Activated T-helper 1 cell treated with anti-CD3 and anti-CD28 coated beads, Interleukin-12 subunit alpha, Interleukin-12 subunit beta, Interleukin-2, Interleukin-4 antibody, amounts not matched to agents 30 ng/mL and 10 ng/mL and 1 ng/mL, durations not matched to agents 14 hours and 24 hours and 36 hours (primary cell): ENCODE data around the gene CHCHD4. TPM values are rescaled to one million over a fixed set of nuclear protein-coding genes. Genes with fewer than 3 reads are reported as not detected.
"Not testable (repeated sequence)": the region's sequence is repeated elsewhere in the genome, so short reads cannot be mapped to it uniquely, and the experiment has no call there.

Experiments used
- DNase-seq: peaks from one replicate; pipeline ENCODE4 v3.0.0; 2021; ENCODE audit warnings: low spot score
- H3K27ac Mint-ChIP-seq: one replicate; pipeline ENCODE4 v1.8.0; 2021; ENCODE audit warnings: mild to moderate bottlenecking, mixed read lengths
- H3K27me3 Mint-ChIP-seq: one replicate; pipeline ENCODE4 v1.8.0; 2022; ENCODE audit warnings: mild to moderate bottlenecking, moderate library complexity, mixed read lengths; ENCODE audit not compliant: insufficient read depth
- H3K36me3 Mint-ChIP-seq: one replicate; pipeline ENCODE4 v1.8.0; 2021; ENCODE audit warnings: low read depth, mixed read lengths
- H3K4me1 Mint-ChIP-seq: one replicate; pipeline ENCODE4 v1.8.0; 2021; ENCODE audit warnings: low read depth, mixed read lengths
- H3K4me3 Mint-ChIP-seq: one replicate; pipeline ENCODE4 v1.8.0; 2021; ENCODE audit warnings: mild to moderate bottlenecking, moderate library complexity, mixed read lengths
- H3K9me3 Mint-ChIP-seq: one replicate; pipeline ENCODE4 v1.8.0; 2021; ENCODE audit warnings: mixed read lengths
- intact Hi-C: fragments of 100-400 bp; cut with micrococcal nuclease; formaldehyde crosslinking; loops from one replicate; pipeline ENCODE4 v1.15.1; 2024
- total RNA-seq: library from RNA; stranded (reverse); gene quantifications from 2 replicates; pipeline ENCODE4 v1.2.3, GENCODE V29; 2022

Gene CHCHD4
- total RNA-seq, 1 donor from 2014 or later: 27.8 TPM

DNA sequence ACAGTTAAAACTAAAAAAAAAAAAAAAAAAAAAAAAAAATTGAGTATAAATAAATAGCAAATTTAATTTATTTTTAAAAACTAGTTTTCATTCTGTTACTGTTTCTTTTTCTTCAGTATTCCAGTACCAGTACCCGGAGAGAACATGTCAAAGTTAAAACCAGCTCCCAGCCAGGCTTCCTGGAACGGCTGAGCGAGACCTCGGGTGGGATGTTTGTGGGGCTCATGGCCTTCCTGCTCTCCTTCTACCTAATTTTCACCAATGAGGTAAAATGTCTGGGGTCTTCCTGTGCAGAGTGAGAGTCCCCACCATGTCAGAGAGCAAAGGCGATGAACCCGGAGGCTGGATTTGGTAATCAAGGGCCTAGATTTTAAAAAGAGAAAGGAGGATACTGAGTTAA lies 4.6 kb upstream of the CHCHD4 start:
- Mint-ChIP-seq H3K9me3 (no peaks in the 10 kb centered on the region), H3K27me3 (no peaks in the 10 kb centered on the region), H3K4me1 (peaks cover 30% of the 10 kb centered on the region), H3K27ac (no peak overlapping the region), H3K4me3 (no peak overlapping the region), H3K36me3 (peaks cover 56% of the 10 kb centered on the region)
- intact Hi-C loops: loop anchor here (10.0 kb wide), 2 partner anchors 714 to 1464 kb away; partner anchors contain the start of gene RAF1
- no peak for DNase-seq

GRCh38 chr3:14128724-14129123 lies 4.1 kb upstream of the CHCHD4 start:
- Mint-ChIP-seq H3K4me3 (no peak overlapping the region), H3K27ac (no peak overlapping the region), H3K9me3 (no peaks in the 10 kb centered on the region), H3K4me1 (peaks cover 34% of the 10 kb centered on the region), H3K27me3 (no peaks in the 10 kb centered on the region), H3K36me3 (peaks cover 52% of the 10 kb centered on the region)
- intact Hi-C loops: loop anchor here (10.0 kb wide), 2 partner anchors 714 to 1464 kb away; partner anchors contain the start of gene RAF1
- no peak for DNase-seq

DNA sequence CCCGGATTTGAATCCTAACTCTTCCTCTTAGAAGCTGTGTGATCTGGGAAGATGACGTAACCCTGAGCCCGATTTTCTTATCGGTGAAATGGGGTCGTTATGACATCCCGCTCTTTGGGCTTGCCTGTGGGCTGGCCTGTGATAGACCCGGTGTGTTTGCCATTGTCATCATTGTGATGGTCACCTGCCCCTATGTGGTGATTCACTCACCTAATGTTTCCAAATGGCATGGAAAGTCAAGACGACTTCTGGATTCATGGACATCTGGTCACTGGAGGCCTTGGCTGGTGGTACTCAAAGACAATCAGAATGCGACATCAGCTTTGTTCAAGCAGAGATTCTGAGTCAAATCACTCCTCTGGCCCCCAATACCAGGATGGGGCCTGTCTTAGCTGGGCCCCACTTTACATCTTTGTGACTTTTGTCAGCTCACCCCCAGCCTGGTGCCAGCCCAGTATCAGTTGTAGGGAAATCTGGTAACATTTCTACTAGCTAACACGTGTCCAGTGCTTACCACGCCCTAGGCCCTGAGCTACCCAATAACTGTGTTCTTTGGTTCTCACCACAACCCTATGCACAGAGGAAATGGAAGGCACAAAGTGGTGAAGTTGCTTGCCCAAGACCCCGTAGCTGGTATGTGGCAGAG lies 3.0 kb upstream of the CHCHD4 start:
- H3K36me3 Mint-ChIP-seq: peaks cover 45% of the 10 kb centered on the region
- H3K4me3 Mint-ChIP-seq: peak overlapping the region; percentile 55
- no peaks in the 10 kb centered on the region for H3K27me3 Mint-ChIP-seq
- H3K9me3 Mint-ChIP-seq: no peaks in the 10 kb centered on the region
- H3K4me1 Mint-ChIP-seq: peaks cover 45% of the 10 kb centered on the region
- intact Hi-C loops: loop anchor here (10.0 kb wide), 2 partner anchors 713 to 1463 kb away; partner anchors contain the start of gene RAF1
- DNase-seq: no peak
- no peak overlapping the region for H3K27ac Mint-ChIP-seq

DNA sequence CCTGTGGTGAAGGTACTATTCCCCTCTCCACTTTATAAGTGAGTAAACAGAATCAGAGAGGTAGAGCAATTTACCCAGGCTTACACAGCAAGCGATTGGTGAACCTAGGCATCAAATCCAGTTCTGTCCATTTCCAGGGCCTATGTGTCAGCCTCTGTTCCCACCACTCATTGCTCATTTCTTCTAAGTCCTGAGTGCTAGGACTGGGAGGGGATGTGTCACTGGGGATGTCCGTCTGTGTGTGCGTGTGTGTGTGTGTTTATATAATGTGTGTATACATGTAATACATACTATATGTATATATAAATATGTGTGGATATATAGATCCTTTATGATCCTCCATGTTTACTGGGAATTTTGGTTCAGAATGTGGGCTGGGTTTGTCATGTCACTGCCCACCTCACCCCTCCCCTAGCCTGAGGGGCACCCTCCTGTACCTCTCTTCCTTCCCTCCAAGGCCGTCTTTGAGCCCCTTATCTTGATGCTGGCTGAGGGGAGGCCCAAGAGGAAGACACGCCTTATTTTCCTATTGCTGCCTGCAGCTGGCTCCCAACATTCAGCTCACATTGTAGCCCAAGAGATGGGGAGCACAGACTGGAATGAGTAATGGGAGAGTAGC lies 2.3 kb upstream of the CHCHD4 start:
- H3K27ac Mint-ChIP-seq: no peak overlapping the region
- no peaks in the 10 kb centered on the region for H3K27me3 Mint-ChIP-seq
- no peaks in the 10 kb centered on the region for H3K9me3 Mint-ChIP-seq
- intact Hi-C loops: loop anchor here (10.0 kb wide), 2 partner anchors 712 to 1462 kb away; partner anchors contain the start of gene RAF1
- peaks cover 40% of the 10 kb centered on the region for H3K36me3 Mint-ChIP-seq
- H3K4me1 Mint-ChIP-seq: peaks cover 51% of the 10 kb centered on the region
- no peak for DNase-seq
- H3K4me3 Mint-ChIP-seq: peak overlapping the region; percentile 93

DNA sequence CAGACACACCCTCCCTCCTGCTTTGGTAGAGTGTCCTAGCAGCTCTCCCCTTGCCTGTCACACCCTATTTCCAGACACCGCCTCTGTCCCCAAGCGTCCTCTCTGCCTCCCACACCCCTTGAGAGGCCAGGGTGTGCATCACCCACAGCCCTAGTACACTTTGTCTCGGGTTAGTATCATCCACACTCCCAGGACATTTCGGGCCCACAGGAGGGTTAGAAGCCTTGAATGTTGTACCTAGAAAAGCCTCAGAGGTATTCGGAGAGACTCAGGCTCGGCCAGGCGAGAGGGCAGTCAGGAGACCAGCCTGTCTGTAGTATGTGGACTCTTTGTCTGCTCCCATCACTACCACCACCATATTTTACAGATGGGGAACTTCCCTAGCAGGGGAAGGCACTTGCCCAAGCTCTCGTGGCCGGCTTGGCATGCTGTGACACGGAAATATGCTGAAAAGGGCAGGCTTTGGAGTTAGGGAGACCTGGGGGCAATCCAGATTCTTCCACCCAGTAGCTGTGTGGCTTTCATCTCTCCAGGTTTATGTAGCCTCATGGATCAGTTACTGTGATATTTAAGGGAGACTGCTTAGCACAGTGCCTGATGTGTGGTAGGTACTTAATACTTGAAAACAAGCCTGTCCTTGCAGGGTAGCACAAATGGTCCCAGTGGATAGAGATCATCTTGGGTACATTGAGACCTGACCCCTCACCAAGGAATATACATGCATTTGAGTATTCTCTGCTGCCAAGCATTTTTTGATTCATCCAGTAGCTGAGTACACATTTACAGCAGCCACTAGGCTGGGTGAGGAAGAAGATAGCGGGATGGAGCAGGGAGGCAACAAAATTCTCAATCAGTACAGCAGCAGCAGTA lies 1.6 kb upstream of the CHCHD4 start:
- Mint-ChIP-seq H3K9me3 (no peaks in the 10 kb centered on the region), H3K27ac (peak overlapping the region; percentile 96), H3K4me3 (peak overlapping the region; percentile 93), H3K36me3 (peaks cover 38% of the 10 kb centered on the region), H3K4me1 (peaks cover 58% of the 10 kb centered on the region), H3K27me3 (no peaks in the 10 kb centered on the region)
- intact Hi-C loops: loop anchor here (10.0 kb wide), 2 partner anchors 711 to 1461 kb away; partner anchors contain the start of gene RAF1
- DNase-seq: no peak

DNA sequence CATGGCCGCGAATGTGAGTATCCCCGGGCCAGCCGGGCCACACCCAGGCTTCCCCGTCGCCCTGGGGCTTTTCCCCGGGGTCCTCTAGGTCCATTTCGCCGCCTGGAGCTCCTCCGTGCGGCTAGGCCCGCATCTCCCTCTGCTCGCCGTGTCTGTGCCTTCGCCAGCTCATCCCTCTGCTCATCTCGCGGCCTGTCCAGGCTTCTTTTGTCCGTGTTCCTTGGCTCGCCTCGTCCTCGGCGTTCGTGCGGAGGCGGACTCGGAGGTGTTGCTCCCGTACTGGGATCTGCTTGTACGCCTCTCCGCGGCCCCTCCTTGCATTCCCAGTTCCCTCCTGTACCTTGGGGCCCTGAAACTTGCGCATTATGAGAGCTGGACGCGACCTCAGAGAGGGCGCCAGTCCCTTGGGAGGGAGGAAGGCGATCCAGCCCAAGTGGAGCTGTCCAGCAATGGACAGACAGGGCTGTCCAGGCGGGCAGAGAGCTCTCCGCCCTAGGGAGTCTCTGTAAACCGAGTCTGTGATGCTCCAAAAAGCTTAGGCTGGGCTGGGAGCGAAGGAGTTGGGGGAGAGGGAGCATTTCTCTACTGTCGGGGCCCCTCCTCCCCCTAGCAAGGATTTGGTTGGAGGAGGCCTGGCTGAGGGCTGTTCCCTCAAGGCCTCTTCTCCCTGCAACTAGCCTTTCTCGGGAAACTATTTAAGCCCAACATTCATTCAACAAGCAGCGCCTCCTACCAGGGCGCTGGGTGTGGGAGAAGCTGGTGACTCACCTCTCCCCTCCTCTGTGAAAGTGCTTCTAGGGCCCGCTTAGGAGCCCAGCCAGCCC lies 735 bp upstream of the CHCHD4 start:
- no peaks in the 10 kb centered on the region for H3K9me3 Mint-ChIP-seq
- peaks cover 37% of the 10 kb centered on the region for H3K36me3 Mint-ChIP-seq
- peak overlapping the region; percentile 93 for H3K4me3 Mint-ChIP-seq
- intact Hi-C loops: loop anchor here (1.0 to 10.0 kb wide), 5 partner anchors 43 to 1461 kb away; partner anchors contain the start of genes RAF1 and SLC6A6
- no peaks in the 10 kb centered on the region for H3K27me3 Mint-ChIP-seq
- peaks cover 63% of the 10 kb centered on the region for H3K4me1 Mint-ChIP-seq
- peak overlapping the region; percentile 96 for H3K27ac Mint-ChIP-seq
- peak; percentile 44 for DNase-seq

- H3K4me1 Mint-ChIP-seq: peaks cover 67% of the 10 kb centered on the region
- peaks cover 33% of the 10 kb centered on the region for H3K36me3 Mint-ChIP-seq
- no peaks in the 10 kb centered on the region for H3K27me3 Mint-ChIP-seq
- peak overlapping the region; percentile 88 for H3K27ac Mint-ChIP-seq
- intact Hi-C loops: loop anchor here (1.0 to 10.0 kb wide), 8 partner anchors 20 to 1459 kb away; partner anchors contain the start of genes CCDC174, LSM3, MRPS25 and RAF1
- no peaks in the 10 kb centered on the region for H3K9me3 Mint-ChIP-seq
- DNase-seq: peak; percentile 51
- peak overlapping the region; percentile 93 for H3K4me3 Mint-ChIP-seq
Observed at GRCh38 chr3:14124223-14124614, 451 bp downstream of the CHCHD4 start.

DNA sequence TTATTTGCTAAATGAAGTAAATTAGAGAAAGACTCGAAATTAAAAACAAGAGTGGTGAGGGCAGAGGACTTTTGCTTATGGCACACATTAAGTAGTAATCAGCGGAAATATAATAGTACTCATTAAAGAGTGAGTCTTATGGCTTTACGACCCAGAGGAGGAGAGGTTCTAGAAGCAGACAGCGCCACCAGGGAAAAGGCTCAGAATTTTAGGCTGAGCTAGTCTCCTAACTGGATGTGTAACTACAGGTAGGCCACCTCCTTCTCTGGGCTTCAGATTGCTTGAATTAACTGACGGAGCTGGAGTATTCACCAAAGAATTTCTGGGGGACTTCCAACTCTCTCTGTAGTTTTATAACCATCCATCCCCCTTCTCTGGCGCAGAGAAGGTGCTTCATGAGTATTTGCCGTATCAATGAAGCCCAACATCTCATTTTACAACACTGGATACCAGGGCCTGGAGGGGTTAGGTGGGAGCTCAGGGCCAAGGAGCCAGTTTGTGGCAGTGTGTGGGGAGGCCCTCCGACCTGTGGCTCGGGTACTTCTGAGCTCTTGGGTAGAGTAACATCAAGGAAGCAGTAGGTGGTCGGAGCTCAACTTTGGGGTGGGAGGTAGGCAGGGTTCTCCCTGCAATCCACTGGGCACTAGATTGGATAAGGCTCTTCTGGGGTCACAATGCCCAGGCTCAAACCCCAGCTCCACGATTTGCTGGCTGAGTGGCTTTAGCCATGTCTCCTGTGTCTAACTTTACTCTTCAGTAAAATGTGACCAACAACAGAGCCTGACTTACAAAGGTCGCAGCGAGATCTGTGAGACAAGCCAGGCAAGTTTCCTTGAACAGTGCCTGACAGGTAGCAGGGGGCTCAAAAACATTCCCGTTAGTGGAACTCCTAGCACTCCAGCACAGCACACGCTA lies 1.1 kb downstream of the CHCHD4 start:
- no peak for DNase-seq
- Mint-ChIP-seq H3K36me3 (peaks cover 28% of the 10 kb centered on the region), H3K4me3 (peak overlapping the region; percentile 93), H3K27ac (peak overlapping the region; percentile 88), H3K27me3 (no peaks in the 10 kb centered on the region), H3K4me1 (peaks cover 67% of the 10 kb centered on the region), H3K9me3 (no peaks in the 10 kb centered on the region)
- intact Hi-C loops: loop anchor here (1.0 to 10.0 kb wide), 8 partner anchors 21 to 1459 kb away; partner anchors contain the start of genes CCDC174, LSM3, MRPS25 and RAF1

DNA sequence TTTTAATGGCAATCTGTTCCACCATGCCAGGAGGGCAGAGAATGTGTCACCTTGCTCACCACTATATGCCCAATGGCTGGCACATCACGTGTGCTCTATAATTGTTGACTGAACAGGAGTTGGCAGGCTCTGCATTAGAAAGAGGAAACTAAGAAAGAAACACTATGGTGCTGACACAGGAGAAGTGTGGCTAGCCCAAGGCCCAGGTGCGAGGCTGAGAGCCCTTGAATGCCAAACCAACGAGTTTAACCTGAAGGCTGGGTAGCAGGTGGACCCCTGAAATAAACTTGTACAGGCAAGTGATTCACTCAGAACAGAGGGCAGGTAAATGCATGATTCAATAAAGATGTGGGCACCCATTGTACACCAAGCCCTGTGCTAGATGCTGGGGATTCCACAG lies 2.4 kb downstream of the CHCHD4 start:
- intact Hi-C loops: loop anchor here (10.0 kb wide), 2 partner anchors 708 to 1458 kb away; partner anchors contain the start of gene RAF1
- Mint-ChIP-seq H3K4me3 (peak overlapping the region; percentile 93), H3K36me3 (peaks cover 18% of the 10 kb centered on the region), H3K27me3 (no peaks in the 10 kb centered on the region), H3K4me1 (peaks cover 55% of the 10 kb centered on the region), H3K9me3 (no peaks in the 10 kb centered on the region), H3K27ac (peak overlapping the region; percentile 75)
- no peak for DNase-seq

DNA sequence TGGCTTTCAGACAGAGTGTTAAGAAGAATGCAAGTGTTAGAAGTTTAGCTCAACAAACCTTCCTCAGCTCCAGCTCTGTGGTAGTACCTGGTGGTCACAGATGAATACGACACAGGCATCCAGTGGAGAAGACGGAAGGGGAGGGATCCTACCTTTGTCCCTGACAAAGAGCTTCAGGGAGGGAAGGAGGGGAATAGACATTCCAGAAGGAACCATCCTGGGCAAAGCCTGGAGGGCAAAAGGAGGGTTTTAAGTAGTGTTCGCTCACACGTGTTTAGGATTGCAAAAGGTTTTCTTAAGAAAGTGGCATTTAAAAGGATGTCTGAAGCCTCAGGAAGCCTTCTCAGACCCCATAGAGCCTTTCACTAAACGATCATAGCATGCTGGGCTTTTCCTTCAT lies 2.8 kb downstream of the CHCHD4 start:
- no peaks in the 10 kb centered on the region for H3K27me3 Mint-ChIP-seq
- peak overlapping the region; percentile 4 for H3K4me3 Mint-ChIP-seq
- H3K27ac Mint-ChIP-seq: no peak overlapping the region
- peaks cover 17% of the 10 kb centered on the region for H3K36me3 Mint-ChIP-seq
- no peaks in the 10 kb centered on the region for H3K9me3 Mint-ChIP-seq
- H3K4me1 Mint-ChIP-seq: peaks cover 50% of the 10 kb centered on the region
- no peak for DNase-seq
- intact Hi-C loops: loop anchor here (10.0 kb wide), 2 partner anchors 707 to 1457 kb away; partner anchors contain the start of gene RAF1

DNA sequence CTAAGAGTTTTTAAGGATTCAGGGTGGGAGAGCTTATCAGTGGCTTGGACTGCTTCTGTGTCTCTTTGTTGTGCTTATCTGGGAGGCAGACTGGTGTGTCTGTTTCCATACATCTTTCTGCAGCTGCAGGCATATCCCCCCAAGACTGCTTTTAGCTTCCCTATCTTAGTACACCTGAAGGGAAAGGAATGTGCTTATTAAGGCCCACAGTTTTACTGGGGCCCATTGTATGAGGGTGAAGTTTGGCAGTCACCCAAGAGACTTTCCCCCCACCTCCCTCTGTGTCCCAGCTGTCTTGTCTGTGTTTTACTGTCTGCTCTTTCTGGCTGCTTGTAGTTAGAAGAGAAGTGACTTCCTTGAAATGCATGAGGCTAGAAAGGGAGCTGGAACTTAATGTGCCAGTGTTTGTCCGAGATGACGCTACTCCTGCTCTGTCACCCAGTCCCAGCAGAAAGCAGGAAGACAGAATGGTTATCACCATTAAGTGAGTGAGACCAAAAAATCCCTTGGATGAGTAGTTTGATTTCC lies 3.7 kb downstream of the CHCHD4 start:
- not testable (repeated sequence) for H3K27me3 Mint-ChIP-seq
- peak overlapping the region; percentile 33 for H3K27ac Mint-ChIP-seq

More for the DNA sequence above, 3.7 kb downstream of the CHCHD4 start:
- H3K36me3 Mint-ChIP-seq: peaks cover 17% of the 10 kb centered on the region
- H3K4me1 Mint-ChIP-seq: peaks cover 41% of the 10 kb centered on the region
- H3K9me3 Mint-ChIP-seq, DNase-seq, H3K4me3 Mint-ChIP-seq: not testable (repeated sequence)
- intact Hi-C loops: loop anchor here (10.0 kb wide), 2 partner anchors 706 to 1456 kb away; partner anchors contain the start of gene RAF1
